OCI-LY7 (cell line): Measurements from ENCODE around the gene SLC8B1. TPM values are rescaled to one million over a fixed set of nuclear protein-coding genes. Genes with fewer than 3 reads are reported as not detected.

ENCODE experiments used
- BruUV-seq: library from RNA; stranded (reverse); fragments of 400-500 nt; replicated peaks from 2 replicates; lab custom pipeline; 2021; lab: Mats Ljungman, UMichigan
- CTCF ChIA-PET: fragments of 300-600 bp; sonication (Branson Sonifier 250); formaldehyde crosslinking; loops from one replicate; lab custom pipeline; 2022; ENCODE audit warnings: antibody characterized with exemption; ENCODE audit not compliant: unreplicated experiment; lab: Charles Lee
- POLR2A ChIA-PET: fragments of 300-600 bp; sonication (Branson Sonifier 250); formaldehyde crosslinking; loops from one replicate; lab custom pipeline; 2022; ENCODE audit warnings: antibody characterized with exemption; lab: Charles Lee
- DNase-seq: peaks from one replicate; pipeline ENCODE4 v3.0.0-alpha.2; 2015; ENCODE audit warnings: low spot score
- H2AFZ ChIP-seq: fragments of 200-600 bp; sonication (generic), shearing (Covaris generic); 2 replicates; pipeline ENCODE4 v1.6.1; 2014; ENCODE audit warnings: mild to moderate bottlenecking, antibody characterized with exemption, low read length, moderate library complexity
- H3K27ac ChIP-seq: fragments of 200-600 bp; sonication (generic); 2 replicates; pipeline ENCODE4 v1.5.1; 2014; ENCODE audit warnings: mixed run types, low read depth, mild to moderate bottlenecking, moderate library complexity, low read length, inconsistent platforms; ENCODE audit not compliant: poor library complexity, severe bottlenecking
- H3K36me3 ChIP-seq: fragments of 200-600 bp; sonication (generic); 2 replicates; pipeline ENCODE4 v1.6.1; 2014; ENCODE audit warnings: mild to moderate bottlenecking, antibody characterized with exemption, low read length, moderate library complexity, mixed read lengths; ENCODE audit not compliant: insufficient read depth
- H3K4me1 ChIP-seq: fragments of 200-600 bp; sonication (generic); 2 replicates; pipeline ENCODE4 v1.5.1; 2014; ENCODE audit warnings: mild to moderate bottlenecking, low read length; ENCODE audit not compliant: insufficient read depth, poor library complexity, severe bottlenecking
- H3K4me2 ChIP-seq: fragments of 200-600 bp; sonication (generic); 2 replicates; pipeline ENCODE4 v1.6.1; 2014; ENCODE audit warnings: mild to moderate bottlenecking, low read length
- H3K4me3 ChIP-seq: fragments of 200-600 bp; sonication (generic); 2 replicates; pipeline ENCODE4 v1.5.1; 2014; ENCODE audit warnings: mild to moderate bottlenecking, low read depth, low read length; ENCODE audit not compliant: poor library complexity, severe bottlenecking
- H3K79me2 ChIP-seq: fragments of 200-600 bp; sonication (generic); 2 replicates; pipeline ENCODE4 v1.6.1; 2016; ENCODE audit warnings: low read depth, mild to moderate bottlenecking, low read length, moderate library complexity, mixed read lengths; ENCODE audit not compliant: insufficient read depth
- H3K9me2 ChIP-seq: fragments of 200-600 bp; sonication (generic); 2 replicates; pipeline ENCODE4 v1.6.1; 2016; ENCODE audit warnings: mild to moderate bottlenecking, low read length, mixed read lengths; ENCODE audit not compliant: insufficient read depth
- H3K9me3 ChIP-seq: fragments of 200-600 bp; sonication (generic); 2 replicates; pipeline ENCODE4 v1.6.1; 2014; ENCODE audit warnings: mild to moderate bottlenecking, mixed run types, low read length, mixed read lengths
- H4K20me1 ChIP-seq: fragments of 200-600 bp; sonication (generic); 2 replicates; pipeline ENCODE4 v1.6.1; 2014; ENCODE audit warnings: mild to moderate bottlenecking, antibody characterized with exemption, low read length, moderate library complexity, mixed read lengths; ENCODE audit not compliant: insufficient read depth
- EZH2phosphoT487 ChIP-seq: fragments of 200-600 bp; sonication (generic); IDR thresholded peaks from 2 replicates; pipeline ENCODE4 v1.6.1; 2018; ENCODE audit warnings: low read depth, borderline replicate concordance, mild to moderate bottlenecking, mixed run types, antibody characterized with exemption, low read length, moderate library complexity, mixed read lengths
- intact Hi-C: fragments of 100-400 bp; cut with micrococcal nuclease; formaldehyde crosslinking; loops from one replicate; pipeline ENCODE4 v1.10.0; 2022; ENCODE audit not compliant: unreplicated experiment
- total RNA-seq, 2 experiments: library from RNA; depleted of rRNA in 1 of 2; stranded (reverse); fragments of >200 nt in 1 of 2; shearing (Covaris generic) in 1 of 2; gene quantifications; 2 replicates each; pipeline ENCODE4 v1.2.3, GENCODE V29; 2014 to 2022
- TF ChIP-seq, protein P1 (sequence below): fragments of 200-600 bp; sonication (generic); conservative IDR thresholded peaks from 2 replicates; pipeline ENCODE4 v1.5.1; 2014; ENCODE audit warnings: mild to moderate bottlenecking, antibody characterized with exemption, low read length, moderate library complexity, mixed read lengths

SLC8B1 gene
- total RNA-seq, 2 experiments from 2014 or later, result 47.1 to 57.2 TPM

DNA sequence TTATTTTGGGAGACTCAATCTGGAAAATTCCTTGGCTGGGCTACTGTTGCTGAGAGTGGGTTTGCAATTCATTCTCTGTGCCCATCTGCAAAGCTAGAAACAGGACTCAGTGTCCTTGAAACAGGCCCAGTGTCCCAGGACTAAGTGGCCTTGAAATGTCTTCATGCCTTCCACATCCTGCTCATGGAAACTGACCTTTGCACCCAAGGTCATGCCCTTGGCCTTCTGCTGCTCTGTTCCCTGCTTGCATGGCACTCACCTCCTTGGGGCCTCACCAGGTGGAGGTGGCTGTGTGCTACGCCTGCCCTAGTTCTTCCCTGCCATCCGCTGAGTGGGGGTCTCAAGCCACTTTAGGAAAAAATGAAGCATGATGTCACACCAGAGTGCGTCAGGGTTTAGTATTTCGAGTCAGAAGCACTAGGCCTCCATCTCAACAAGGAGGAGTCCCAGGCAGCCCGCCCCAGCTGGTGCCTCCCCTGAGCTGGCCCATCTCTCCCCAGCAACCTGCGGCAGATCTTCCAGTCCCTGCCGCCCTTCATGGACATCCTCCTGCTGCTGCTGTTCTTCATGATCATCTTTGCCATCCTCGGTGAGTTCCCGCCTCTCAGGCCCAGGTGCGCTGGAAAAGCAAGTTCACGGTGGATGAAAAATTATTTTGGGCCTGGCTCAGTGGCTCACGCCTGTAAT is 65.5 kb downstream of the SLC8B1 start:
- Histone ChIP-seq H2AFZ (no peak overlapping the region), H3K4me1 (no peaks in the 10 kb centered on the region), H4K20me1 (no peaks in the 10 kb centered on the region), H3K4me2 (no peak overlapping the region), H3K36me3 (peaks cover 98% of the 10 kb centered on the region), H3K4me3 (no peak overlapping the region), H3K79me2 (no peaks in the 10 kb centered on the region), H3K27ac (no peak overlapping the region), H3K9me2 (no peaks in the 10 kb centered on the region), H3K9me3 (no peaks in the 10 kb centered on the region)
- no peak for DNase-seq
- POLR2A ChIA-PET, result no interaction called here
- BruUV-seq, result no TSS peak
- CTCF ChIA-PET, result no interaction called here
- TF ChIP-seq, protein P1, sequence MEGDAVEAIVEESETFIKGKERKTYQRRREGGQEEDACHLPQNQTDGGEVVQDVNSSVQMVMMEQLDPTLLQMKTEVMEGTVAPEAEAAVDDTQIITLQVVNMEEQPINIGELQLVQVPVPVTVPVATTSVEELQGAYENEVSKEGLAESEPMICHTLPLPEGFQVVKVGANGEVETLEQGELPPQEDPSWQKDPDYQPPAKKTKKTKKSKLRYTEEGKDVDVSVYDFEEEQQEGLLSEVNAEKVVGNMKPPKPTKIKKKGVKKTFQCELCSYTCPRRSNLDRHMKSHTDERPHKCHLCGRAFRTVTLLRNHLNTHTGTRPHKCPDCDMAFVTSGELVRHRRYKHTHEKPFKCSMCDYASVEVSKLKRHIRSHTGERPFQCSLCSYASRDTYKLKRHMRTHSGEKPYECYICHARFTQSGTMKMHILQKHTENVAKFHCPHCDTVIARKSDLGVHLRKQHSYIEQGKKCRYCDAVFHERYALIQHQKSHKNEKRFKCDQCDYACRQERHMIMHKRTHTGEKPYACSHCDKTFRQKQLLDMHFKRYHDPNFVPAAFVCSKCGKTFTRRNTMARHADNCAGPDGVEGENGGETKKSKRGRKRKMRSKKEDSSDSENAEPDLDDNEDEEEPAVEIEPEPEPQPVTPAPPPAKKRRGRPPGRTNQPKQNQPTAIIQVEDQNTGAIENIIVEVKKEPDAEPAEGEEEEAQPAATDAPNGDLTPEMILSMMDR, result no peak
- TF ChIP-seq EZH2phosphoT487, result no peak
- intact Hi-C loops, result no loop called here

DNA sequence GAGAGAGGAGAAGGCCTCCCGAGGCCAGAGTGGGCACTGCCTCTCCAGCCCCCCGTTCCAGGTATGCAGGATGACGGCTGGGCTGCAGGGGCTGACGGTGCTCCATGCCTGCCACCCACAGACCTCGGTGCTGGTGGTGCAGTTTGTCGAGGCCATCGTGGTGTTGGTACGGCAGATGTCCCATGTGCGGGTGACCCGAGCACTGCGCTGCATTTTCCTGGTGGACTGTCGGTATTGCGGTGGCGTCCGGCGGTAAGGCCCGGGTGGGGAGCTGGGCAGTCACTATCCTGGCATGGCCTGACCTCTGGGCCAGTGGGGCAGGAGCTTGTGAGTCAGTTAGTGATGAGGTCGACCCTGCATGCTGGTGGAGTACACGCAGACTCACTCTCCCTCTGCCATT is 66.3 kb downstream of the SLC8B1 start:
- no TSS peak for BruUV-seq
- ChIA-PET POLR2A (no interaction called here), CTCF (no interaction called here)
- no peak for DNase-seq
- Histone ChIP-seq H3K4me1 (no peaks in the 10 kb centered on the region), H4K20me1 (no peaks in the 10 kb centered on the region), H2AFZ (no peak overlapping the region), H3K9me2 (no peaks in the 10 kb centered on the region), H3K9me3 (no peaks in the 10 kb centered on the region), H3K27ac (no peak overlapping the region), H3K4me3 (no peak overlapping the region), H3K36me3 (peaks cover 97% of the 10 kb centered on the region), H3K4me2 (no peak overlapping the region), H3K79me2 (no peaks in the 10 kb centered on the region)
- intact Hi-C loops, result no loop called here
- TF ChIP-seq, protein P1, result no peak
- TF ChIP-seq EZH2phosphoT487, result no peak

DNA sequence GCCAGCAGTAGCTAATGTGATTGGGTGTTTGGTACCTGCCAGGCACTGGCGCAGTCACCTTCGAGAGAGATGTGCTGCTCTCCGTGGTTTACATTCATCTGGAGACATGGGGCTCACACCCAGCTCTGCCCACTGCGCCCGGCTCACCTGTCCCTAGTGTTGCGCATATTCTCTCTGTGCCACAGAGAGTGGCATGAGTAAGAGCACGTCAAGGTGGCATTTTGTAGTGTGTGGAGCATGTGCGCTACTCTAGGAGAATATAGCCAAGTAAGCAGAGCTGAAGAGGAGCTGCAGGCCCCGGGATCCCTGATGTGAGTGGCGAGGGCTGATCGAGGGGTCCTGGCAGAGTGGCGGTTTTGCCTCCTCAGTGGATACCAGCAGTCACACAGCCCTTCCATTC is 66.8 kb downstream of the SLC8B1 start:
- no peak overlapping the region for H3K27ac ChIP-seq
- no peaks in the 10 kb centered on the region for H4K20me1 ChIP-seq
- POLR2A ChIA-PET, result no interaction called here
- H3K36me3 ChIP-seq, result peaks cover 97% of the 10 kb centered on the region
- H3K79me2 ChIP-seq, result no peaks in the 10 kb centered on the region
- CTCF ChIA-PET, result no interaction called here
- no peaks in the 10 kb centered on the region for H3K9me3 ChIP-seq
- DNase-seq, result no peak
- TF ChIP-seq, protein P1, result no peak
- no peak for TF ChIP-seq EZH2phosphoT487
- H2AFZ ChIP-seq, result no peak overlapping the region
- no peak overlapping the region for H3K4me3 ChIP-seq
- H3K9me2 ChIP-seq, result no peaks in the 10 kb centered on the region
- intact Hi-C loops, result no loop called here
- H3K4me1 ChIP-seq, result no peaks in the 10 kb centered on the region
- no peak overlapping the region for H3K4me2 ChIP-seq
- BruUV-seq, result no TSS peak
